Measurements from ENCODE around the gene PDE11A. TPM values are rescaled to one million over a fixed set of nuclear protein-coding genes. Genes with fewer than 3 reads are reported as not detected.

The PDE11A gene
- total RNA-seq, 2 donors from 2014 or later: 0.28 to 3.5 TPM

DNA sequence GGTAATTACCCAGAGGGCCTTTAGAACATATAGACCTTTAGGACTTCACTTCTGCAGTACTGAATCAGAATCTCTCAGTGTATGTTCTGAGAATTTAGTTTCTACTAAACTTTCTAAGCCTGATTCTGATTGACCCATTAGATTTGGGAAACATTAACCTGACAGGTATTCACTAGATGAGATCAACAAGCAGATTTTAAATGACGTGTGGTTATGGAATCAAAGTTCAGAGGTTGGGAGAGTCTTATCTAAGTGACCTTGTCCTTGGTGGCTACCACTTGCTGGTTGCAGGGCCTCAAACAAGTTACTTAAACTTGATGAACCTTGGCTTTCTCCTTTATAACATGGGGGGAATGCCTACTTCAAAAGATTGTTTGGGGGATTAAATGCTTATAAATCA lies 198.7 kb downstream of the PDE11A start:
- DNase-seq (ENCODE audit: low spot score) (no peak), ATAC-seq (ENCODE audit: insufficient number of reproducible peaks, low FRiP score, low read depth) (no peak)

GRCh38 chr2:177872286-177872685 lies 200.3 kb downstream of the PDE11A start:
- H3K4me3 ChIP-seq: no peak overlapping the region
- no peaks in the 10 kb centered on the region for H3K36me3 ChIP-seq
- H3K27me3 ChIP-seq (replicated peaks; ENCODE audit: insufficient read depth): no peaks in the 10 kb centered on the region
- H3K9me3 ChIP-seq: no peaks in the 10 kb centered on the region
- DNase-seq (ENCODE audit: low spot score) (no peak), ATAC-seq (ENCODE audit: insufficient number of reproducible peaks, low FRiP score, low read depth) (no peak)
- H3K4me1 ChIP-seq (ENCODE audit: control insufficient read depth in 1 of 2, low read depth in 2 of 2): no peaks in the 10 kb centered on the region
- no peak overlapping the region for H3K27ac ChIP-seq
- TF ChIP-seq CTCF (IDR thresholded peaks at IDR 0.05): no peak

More for the DNA sequence above, 198.7 kb downstream of the PDE11A start:
- H3K27me3 ChIP-seq (replicated peaks; ENCODE audit: insufficient read depth): no peaks in the 10 kb centered on the region
- no peaks in the 10 kb centered on the region for H3K4me1 ChIP-seq (ENCODE audit: control insufficient read depth in 1 of 2, low read depth in 2 of 2)
- no peak overlapping the region for H3K4me3 ChIP-seq
- H3K9me3 ChIP-seq: no peaks in the 10 kb centered on the region
- TF ChIP-seq CTCF (IDR thresholded peaks at IDR 0.05): no peak
- no peaks in the 10 kb centered on the region for H3K36me3 ChIP-seq
- no peak overlapping the region for H3K27ac ChIP-seq

DNA sequence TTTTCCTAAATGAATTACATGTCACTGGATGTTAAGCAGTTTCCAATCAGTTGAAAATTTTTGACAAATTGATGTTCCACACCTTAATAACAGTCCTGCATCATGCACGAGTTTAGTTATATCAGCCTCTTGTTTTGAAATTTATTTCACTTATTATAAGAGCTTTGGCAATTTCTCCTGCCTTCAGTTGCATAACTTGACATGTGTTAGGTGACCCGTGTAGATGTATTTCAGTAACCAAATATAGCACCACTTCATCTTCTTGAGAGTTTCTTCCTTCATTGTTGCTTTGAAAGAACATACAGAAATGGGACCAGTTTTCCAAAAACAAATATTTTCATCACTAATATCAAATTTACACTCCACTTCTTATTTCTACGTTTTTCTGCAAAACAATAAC lies 202.7 kb downstream of the PDE11A start:
- no peaks in the 10 kb centered on the region for H3K9me3 ChIP-seq
- no peak for TF ChIP-seq CTCF (IDR thresholded peaks at IDR 0.05)
- ATAC-seq (ENCODE audit: insufficient number of reproducible peaks, low FRiP score, low read depth): no peak
- H3K4me1 ChIP-seq (ENCODE audit: control insufficient read depth in 1 of 2, low read depth in 2 of 2): no peaks in the 10 kb centered on the region
- H3K27me3 ChIP-seq (replicated peaks; ENCODE audit: insufficient read depth): no peaks in the 10 kb centered on the region
- no peak overlapping the region for H3K27ac ChIP-seq
- H3K36me3 ChIP-seq: no peaks in the 10 kb centered on the region
- no peak overlapping the region for H3K4me3 ChIP-seq
- no peak for DNase-seq (ENCODE audit: low spot score)

DNA sequence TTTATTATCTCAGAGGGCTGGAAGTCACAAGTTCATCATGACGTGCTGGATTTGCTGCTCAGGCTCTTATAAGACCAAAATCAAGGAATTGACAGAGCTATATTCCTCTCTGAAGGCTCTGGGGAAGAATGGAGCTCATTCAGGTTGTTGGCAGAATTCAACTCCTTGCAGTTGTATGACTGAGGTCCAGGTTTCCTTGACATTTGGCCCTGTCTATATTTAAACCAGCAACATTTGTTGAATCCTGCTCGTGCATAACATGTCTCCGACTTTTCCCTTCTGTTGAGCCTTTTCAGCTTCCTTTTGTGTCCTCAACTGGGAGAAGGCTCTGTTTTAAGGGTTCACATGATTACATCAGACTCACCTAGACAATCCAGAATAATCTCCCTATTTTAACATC lies 203.4 kb downstream of the PDE11A start:
- H3K36me3 ChIP-seq: no peaks in the 10 kb centered on the region
- no peaks in the 10 kb centered on the region for H3K4me1 ChIP-seq (ENCODE audit: control insufficient read depth in 1 of 2, low read depth in 2 of 2)
- H3K27ac ChIP-seq: no peak overlapping the region
- no peak for TF ChIP-seq CTCF (IDR thresholded peaks at IDR 0.05)
- H3K27me3 ChIP-seq (replicated peaks; ENCODE audit: insufficient read depth): no peaks in the 10 kb centered on the region
- H3K4me3 ChIP-seq: no peak overlapping the region
- DNase-seq (ENCODE audit: low spot score) (no peak), ATAC-seq (ENCODE audit: insufficient number of reproducible peaks, low FRiP score, low read depth) (no peak)
- no peaks in the 10 kb centered on the region for H3K9me3 ChIP-seq

DNA sequence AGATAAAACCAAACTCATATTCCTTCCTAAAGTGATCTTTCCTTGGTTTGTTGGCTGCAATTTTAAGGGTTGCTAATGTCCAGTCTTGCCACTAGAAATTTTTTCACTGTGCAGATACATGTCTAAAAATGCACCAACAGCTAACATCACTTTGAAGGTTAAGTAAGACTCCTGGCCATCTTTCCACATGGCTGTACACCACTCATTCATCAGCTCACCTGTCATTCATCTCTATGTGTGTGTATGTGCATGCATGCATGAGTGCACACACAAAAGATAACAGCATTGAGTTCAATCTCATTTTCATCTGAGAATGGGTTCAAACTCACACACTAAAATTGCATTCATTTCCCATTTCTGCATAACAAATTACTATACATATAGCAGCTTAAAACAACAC lies 203.8 kb downstream of the PDE11A start:
- H3K27ac ChIP-seq: no peak overlapping the region
- no peaks in the 10 kb centered on the region for H3K4me1 ChIP-seq (ENCODE audit: control insufficient read depth in 1 of 2, low read depth in 2 of 2)
- H3K36me3 ChIP-seq: no peaks in the 10 kb centered on the region
- H3K4me3 ChIP-seq: no peak overlapping the region
- TF ChIP-seq CTCF (IDR thresholded peaks at IDR 0.05): no peak
- ATAC-seq (ENCODE audit: insufficient number of reproducible peaks, low FRiP score, low read depth) (no peak), DNase-seq (ENCODE audit: low spot score) (no peak)
- H3K9me3 ChIP-seq: no peaks in the 10 kb centered on the region
- H3K27me3 ChIP-seq (replicated peaks; ENCODE audit: insufficient read depth): no peaks in the 10 kb centered on the region

All from thoracic aorta (tissue), 2 donors.